IMR-90 (cell line): Measurements from ENCODE around the gene HDAC9. TPM values are rescaled to one million over a fixed set of nuclear protein-coding genes. Genes with fewer than 3 reads are reported as not detected.

Source experiments
- ATAC-seq: fragments of 200-7000 bp; cut with Tn5 transposase; 2 replicates; pipeline ENCODE4 v1.9.1; 2020; ENCODE audit warnings: low read depth, mild to moderate bottlenecking, moderate library complexity
- BruUV-seq: library from RNA; stranded (reverse); fragments of 400-500 nt; replicated peaks from 2 replicates; lab custom pipeline; 2021; lab: Mats Ljungman, UMichigan
- CTCF ChIA-PET: fragments of 300-600 bp; formaldehyde crosslinking; extraction: SDS; loops from one replicate; lab custom pipeline; 2021; ENCODE audit warnings: antibody characterized with exemption; lab: Yijun Ruan, JAX
- POLR2A ChIA-PET: fragments of 300-600 bp; sonication (Branson Sonifier 250); formaldehyde crosslinking; loops from one replicate; lab custom pipeline; 2022; ENCODE audit warnings: antibody characterized with exemption; ENCODE audit not compliant: unreplicated experiment; lab: Charles Lee
- DNase-seq: peaks from one replicate; pipeline ENCODE4 v3.0.0; 2013
- H2AFZ ChIP-seq: replicated peaks from 2 replicates; pipeline ENCODE3; 2013; ENCODE audit warnings: low read length, mild to moderate bottlenecking; ENCODE audit not compliant: poor library complexity
- H2AK5ac ChIP-seq: 2 replicates; pipeline ENCODE4 v1.6.1; 2013; ENCODE audit warnings: low read depth, low read length, inconsistent platforms
- H2AK9ac ChIP-seq: replicated peaks from 2 replicates; pipeline ENCODE3; 2013; ENCODE audit warnings: mild to moderate bottlenecking, low read depth, low read length, moderate library complexity; ENCODE audit not compliant: poor library complexity
- H2BK120ac ChIP-seq: 2 replicates; pipeline ENCODE4 v1.6.1; 2013; ENCODE audit warnings: low read depth, low read length, inconsistent platforms
- H2BK15ac ChIP-seq: 3 replicates; pipeline ENCODE4 v1.6.1; 2013; ENCODE audit warnings: low read depth, low read length, inconsistent platforms
- H2BK20ac ChIP-seq: 2 replicates; pipeline ENCODE4 v1.6.1; 2013; ENCODE audit warnings: low read depth, mild to moderate bottlenecking, inconsistent platforms, low read length, moderate library complexity
- H2BK5ac ChIP-seq: 2 replicates; pipeline ENCODE4 v1.6.1; 2013; ENCODE audit warnings: mild to moderate bottlenecking, low read depth, low read length, inconsistent platforms; ENCODE audit not compliant: poor library complexity, severe bottlenecking
- H3K14ac ChIP-seq: replicated peaks from 2 replicates; pipeline ENCODE4 v1.6.1; 2013; ENCODE audit warnings: low read depth, low read length, inconsistent platforms
- H3K18ac ChIP-seq: 2 replicates; pipeline ENCODE4 v1.6.1; 2013; ENCODE audit warnings: low read depth, low read length, control low read depth
- H3K23ac ChIP-seq: 2 replicates; pipeline ENCODE4 v1.6.1; 2013; ENCODE audit warnings: low read depth, low read length, inconsistent platforms
- H3K27ac ChIP-seq: 2 replicates; pipeline ENCODE4 v1.5.1; 2013; ENCODE audit warnings: mild to moderate bottlenecking, control low read depth, low read length; ENCODE audit not compliant: insufficient read depth
- H3K27me3 ChIP-seq: 2 replicates; pipeline ENCODE4 v1.6.1; 2013; ENCODE audit warnings: low read length; ENCODE audit not compliant: control insufficient read depth, insufficient read depth
- H3K36me3 ChIP-seq: 2 replicates; pipeline ENCODE4 v1.6.1; 2013; ENCODE audit warnings: low read length, mixed read lengths; ENCODE audit not compliant: control insufficient read depth, insufficient read depth
- H3K4ac ChIP-seq: 2 replicates; pipeline ENCODE4 v1.6.1; 2013; ENCODE audit warnings: low read depth, low read length, inconsistent platforms
- H3K4me1 ChIP-seq: 2 replicates; pipeline ENCODE4 v1.6.1; 2013; ENCODE audit warnings: low read length, mixed read lengths; ENCODE audit not compliant: control insufficient read depth, insufficient read depth
- H3K4me2 ChIP-seq: 2 replicates; pipeline ENCODE4 v1.6.1; 2013; ENCODE audit warnings: low read depth, mild to moderate bottlenecking, control low read depth, low read length, moderate library complexity
- H3K4me3 ChIP-seq: 2 replicates; pipeline ENCODE4 v1.5.1; 2013; ENCODE audit warnings: low read depth, mild to moderate bottlenecking, control low read depth, low read length, moderate library complexity; ENCODE audit not compliant: insufficient read depth
- H3K56ac ChIP-seq: 2 replicates; pipeline ENCODE4 v1.6.1; 2013; ENCODE audit warnings: low read length, inconsistent platforms; ENCODE audit not compliant: insufficient read depth; ENCODE audit errors: extremely low read depth
- H3K79me1 ChIP-seq, 2 experiments: 2 replicates each; pipeline ENCODE4 v1.6.1; 2013; ENCODE audit warnings: low read length in 2 of 2, inconsistent platforms in 1 of 2, low read depth in 1 of 2
- H3K9ac ChIP-seq: 2 replicates; pipeline ENCODE4 v1.6.1; 2013; ENCODE audit warnings: low read depth, low read length, control low read depth
- H3K9me1 ChIP-seq: 2 replicates; pipeline ENCODE4 v1.6.1; 2013; ENCODE audit warnings: low read length, inconsistent platforms; ENCODE audit not compliant: insufficient read depth
- H3K9me3 ChIP-seq: 2 replicates; pipeline ENCODE4 v1.6.1; 2013; ENCODE audit warnings: low read length; ENCODE audit not compliant: control insufficient read depth, insufficient read depth
- H4K20me1 ChIP-seq: 2 replicates; pipeline ENCODE4 v1.6.1; 2013; ENCODE audit warnings: low read length, inconsistent platforms; ENCODE audit not compliant: insufficient read depth
- H4K5ac ChIP-seq: 2 replicates; pipeline ENCODE4 v1.6.1; 2013; ENCODE audit warnings: mild to moderate bottlenecking, low read depth, low read length, control low read depth
- H4K8ac ChIP-seq, 2 experiments: 2 replicates each; pipeline ENCODE4 v1.6.1; 2013; ENCODE audit warnings: low read depth in 2 of 2, low read length in 2 of 2, control low read depth in 1 of 2, inconsistent platforms in 1 of 2
- H4K91ac ChIP-seq: 2 replicates; pipeline ENCODE4 v1.6.1; 2013; ENCODE audit warnings: low read depth, low read length, inconsistent platforms; ENCODE audit not compliant: insufficient read depth
- BHLHE40 ChIP-seq: fragments of 150-350 bp; IDR thresholded peaks from 2 replicates; pipeline ENCODE4 v1.6.1; 2016; ENCODE audit warnings: mild to moderate bottlenecking, low read depth, low read length
- CEBPB ChIP-seq: IDR thresholded peaks from 2 replicates; pipeline ENCODE4 v1.6.1; 2012; ENCODE audit warnings: low read depth, low read length, improper control_type of control experiment
- CHD1 ChIP-seq: IDR thresholded peaks from 2 replicates; pipeline ENCODE4 v1.6.1; 2012; ENCODE audit warnings: low read depth, low read length, improper control_type of control experiment
- FOS ChIP-seq: fragments of 150-350 bp; IDR thresholded peaks from 2 replicates; pipeline ENCODE4 v1.6.1; 2016; ENCODE audit warnings: low read depth, low read length
- MAFK ChIP-seq: IDR thresholded peaks from 2 replicates; pipeline ENCODE4 v1.6.1; 2012; ENCODE audit warnings: low read depth, low read length, improper control_type of control experiment
- MAZ ChIP-seq: IDR thresholded peaks from 2 replicates; pipeline ENCODE4 v1.6.1; 2012; ENCODE audit warnings: low read depth, mild to moderate bottlenecking, low read length, improper control_type of control experiment, moderate library complexity, borderline replicate concordance
- MXI1 ChIP-seq: IDR thresholded peaks from 2 replicates; pipeline ENCODE4 v1.6.1; 2012; ENCODE audit warnings: low read depth, mild to moderate bottlenecking, low read length, moderate library complexity, borderline replicate concordance
- NFE2L2 ChIP-seq: fragments of 150-350 bp; IDR thresholded peaks from 2 replicates; pipeline ENCODE4 v1.6.1; 2016; ENCODE audit warnings: low read depth, mild to moderate bottlenecking, low read length
- POLR2A ChIP-seq: IDR thresholded peaks from 2 replicates; pipeline ENCODE4 v1.6.1; 2012; ENCODE audit warnings: mild to moderate bottlenecking, low read depth, low read length
- RAD21 ChIP-seq: IDR thresholded peaks from 2 replicates; pipeline ENCODE4 v1.6.1; 2012; ENCODE audit warnings: low read length, improper control_type of control experiment
- RCOR1 ChIP-seq: IDR thresholded peaks from 2 replicates; pipeline ENCODE4 v1.6.1; 2012; ENCODE audit warnings: mild to moderate bottlenecking, low read length, improper control_type of control experiment; ENCODE audit not compliant: insufficient replicate concordance
- WGBS, 2 experiments: methylation state at CpG; one replicate each; pipeline versions ENCODE4 v1.1.5 to v1.1.7; 2013; ENCODE audit warnings: missing lambda C conversion rate in 2 of 2; ENCODE audit not compliant: insufficient read length in 1 of 2; ENCODE audit errors: extremely low coverage in 2 of 2; 5-methylcytosine and 5-hydroxymethylcytosine counted together
- dilution Hi-C: fragments of 300-500 bp; cut with HindIII; formaldehyde crosslinking; loops from one replicate; pipeline ENCODE4 v1.14.3; 2018; ENCODE audit warnings: low sequenced_read_pairs; ENCODE audit not compliant: unreplicated experiment
- in situ Hi-C: fragments of 300-500 bp; cut with MboI; formaldehyde crosslinking; loops from 3 replicates; pipeline ENCODE4 v1.14.3; 2019; ENCODE audit warnings: low sequenced_read_pairs, inconsistent platforms, mixed read lengths
- intact Hi-C: fragments of 100-400 bp; cut with micrococcal nuclease; formaldehyde crosslinking; loops from 2 replicates; pipeline ENCODE4 v1.10.0; 2022
- polyA plus RNA-seq, 3 experiments: library from polyadenylated mRNA; depleted of rRNA; stranded (reverse); fragments of >200 nt; gene quantifications; 2 replicates each; pipeline ENCODE4 v1.2.3, GENCODE V29; 2012; ENCODE audit warnings: low replicate concordance in 1 of 3
- total RNA-seq: library from RNA; depleted of rRNA; stranded (reverse); fragments of >200 nt; gene quantifications from 2 replicates; pipeline ENCODE4 v1.2.3, GENCODE V29; 2012
- TF ChIP-seq, protein P1 (sequence below): fragments of 150-350 bp; IDR thresholded peaks from 2 replicates; pipeline ENCODE4 v1.6.1; 2017; ENCODE audit warnings: mild to moderate bottlenecking, antibody characterized with exemption, low read length, low read depth
- TF ChIP-seq, protein P2 (sequence below): conservative IDR thresholded peaks from 2 replicates; pipeline ENCODE4 v1.5.1; 2012; ENCODE audit warnings: mild to moderate bottlenecking, low read depth, low read length, improper control_type of control experiment
- TF ChIP-seq, protein P3 (sequence below): fragments of 150-350 bp; IDR thresholded peaks from 2 replicates; pipeline ENCODE4 v1.6.1; 2016; ENCODE audit warnings: low read depth, mild to moderate bottlenecking, low read length, moderate library complexity, borderline replicate concordance

HDAC9 gene
- total and polyA plus RNA-seq, 2 of the 4 experiments (the other 2 are of a cell fraction): 4.3 to 24.7 TPM

DNA sequence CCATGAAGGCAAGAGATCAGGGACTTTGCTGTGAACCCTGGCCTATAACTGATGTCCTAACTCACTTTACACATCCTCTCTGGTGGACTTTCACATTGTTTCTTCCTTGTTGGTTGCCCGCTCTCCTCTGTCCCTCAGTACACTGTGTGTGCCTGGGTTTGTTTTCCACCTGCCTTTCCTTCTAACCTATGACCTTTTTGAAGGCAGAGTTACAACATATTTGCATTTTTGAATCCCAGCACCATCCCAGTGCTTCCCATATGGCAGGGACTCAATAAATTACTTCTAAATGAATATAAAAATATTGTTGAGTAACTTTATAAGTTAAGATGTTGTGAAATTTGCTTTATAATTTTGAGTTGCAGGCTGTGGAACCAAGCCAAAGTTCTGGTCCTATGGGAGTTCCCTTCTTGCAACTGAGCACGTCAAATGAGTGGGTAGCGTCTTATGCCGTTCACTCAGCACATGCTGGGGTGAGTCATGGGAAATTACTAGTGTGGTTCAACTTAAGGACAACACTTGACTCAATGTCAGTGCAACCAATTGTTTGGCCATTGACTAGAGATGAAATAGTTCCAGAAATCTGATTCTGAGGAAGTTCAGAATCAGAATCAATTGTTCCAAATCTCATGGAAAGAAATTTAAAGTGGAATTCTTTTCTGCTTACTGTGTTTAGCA is 370.9 kb downstream of the HDAC9 start:
- ChIA-PET POLR2A (no interaction called here), CTCF (no interaction called here)
- BruUV-seq: no TSS peak
- H4K91ac ChIP-seq: 0 out of 2 replicates have a peak overlapping the region, but pooled peaks have one; percentile 2
- H2BK15ac ChIP-seq: 0 out of 3 replicates have a peak overlapping the region, but pooled peaks have one; percentile 86
- no peaks in the 10 kb centered on the region for H3K36me3 ChIP-seq
- dilution Hi-C loops (no loop called here), intact Hi-C loops (no loop called here), in situ Hi-C loops (no loop called here)
- peak; percentile 100 for ATAC-seq
- no peak overlapping the region for H4K5ac ChIP-seq
- no peak overlapping the region for H3K56ac ChIP-seq
- no peak overlapping the region for H4K8ac ChIP-seq
- no peaks in the 10 kb centered on the region for H3K79me1 ChIP-seq
- H2BK20ac ChIP-seq: 0 out of 2 replicates have a peak overlapping the region, but pooled peaks have one; percentile 14
- H3K27ac ChIP-seq: no peak overlapping the region
- no CpG with 5 or more reads among the region's 4 CpGs for WGBS, 2 experiments
- no peak overlapping the region for H2AFZ ChIP-seq
- H3K4ac ChIP-seq: peak overlapping the region; percentile 42; the same call in 1 of the 2 replicates
- peaks cover 6% of the 10 kb centered on the region; the same call in 1 of the 2 replicates for H3K4me1 ChIP-seq
- H2AK9ac ChIP-seq: no peak overlapping the region
- no peak overlapping the region for H3K23ac ChIP-seq
- 0 out of 2 replicates have a peak overlapping the region, but pooled peaks have one; percentile 83 for H2AK5ac ChIP-seq
- DNase-seq: peak; percentile 100
- H4K20me1 ChIP-seq: no peaks in the 10 kb centered on the region
- no peak overlapping the region for H3K14ac ChIP-seq
- H2BK120ac ChIP-seq: 0 out of 2 replicates have a peak overlapping the region, but pooled peaks have one; percentile 16
- H3K4me3 ChIP-seq: no peak overlapping the region
- H3K18ac ChIP-seq: peak overlapping the region; percentile 22; the same call in 1 of the 2 replicates
- no peak overlapping the region for H3K9ac ChIP-seq
- H3K9me3 ChIP-seq: no peaks in the 10 kb centered on the region
- no peaks in the 10 kb centered on the region for H3K27me3 ChIP-seq
- peaks cover 5% of the 10 kb centered on the region; the same call in 1 of the 2 replicates for H3K9me1 ChIP-seq
- no peak overlapping the region for H3K4me2 ChIP-seq
- H2BK5ac ChIP-seq: peak overlapping the region; percentile 74
- TF ChIP-seq RCOR1 (no peak), BHLHE40 (peak; percentile 96), CEBPB (peak; percentile 93), RAD21 (no peak; the same call in 1 of the 2 replicates), CHD1 (no peak), FOS (peak; percentile 97), MAZ (no peak), MXI1 (0 out of 2 replicates have a peak, but pooled peaks have one; percentile 32), POLR2A (no peak), NFE2L2 (peak; percentile 42; the same call in 1 of the 2 replicates), MAFK (0 out of 2 replicates have a peak, but pooled peaks have one; percentile 35)
- TF ChIP-seq, protein P1, sequence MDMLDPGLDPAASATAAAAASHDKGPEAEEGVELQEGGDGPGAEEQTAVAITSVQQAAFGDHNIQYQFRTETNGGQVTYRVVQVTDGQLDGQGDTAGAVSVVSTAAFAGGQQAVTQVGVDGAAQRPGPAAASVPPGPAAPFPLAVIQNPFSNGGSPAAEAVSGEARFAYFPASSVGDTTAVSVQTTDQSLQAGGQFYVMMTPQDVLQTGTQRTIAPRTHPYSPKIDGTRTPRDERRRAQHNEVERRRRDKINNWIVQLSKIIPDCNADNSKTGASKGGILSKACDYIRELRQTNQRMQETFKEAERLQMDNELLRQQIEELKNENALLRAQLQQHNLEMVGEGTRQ: peak; percentile 58
- TF ChIP-seq, protein P2, sequence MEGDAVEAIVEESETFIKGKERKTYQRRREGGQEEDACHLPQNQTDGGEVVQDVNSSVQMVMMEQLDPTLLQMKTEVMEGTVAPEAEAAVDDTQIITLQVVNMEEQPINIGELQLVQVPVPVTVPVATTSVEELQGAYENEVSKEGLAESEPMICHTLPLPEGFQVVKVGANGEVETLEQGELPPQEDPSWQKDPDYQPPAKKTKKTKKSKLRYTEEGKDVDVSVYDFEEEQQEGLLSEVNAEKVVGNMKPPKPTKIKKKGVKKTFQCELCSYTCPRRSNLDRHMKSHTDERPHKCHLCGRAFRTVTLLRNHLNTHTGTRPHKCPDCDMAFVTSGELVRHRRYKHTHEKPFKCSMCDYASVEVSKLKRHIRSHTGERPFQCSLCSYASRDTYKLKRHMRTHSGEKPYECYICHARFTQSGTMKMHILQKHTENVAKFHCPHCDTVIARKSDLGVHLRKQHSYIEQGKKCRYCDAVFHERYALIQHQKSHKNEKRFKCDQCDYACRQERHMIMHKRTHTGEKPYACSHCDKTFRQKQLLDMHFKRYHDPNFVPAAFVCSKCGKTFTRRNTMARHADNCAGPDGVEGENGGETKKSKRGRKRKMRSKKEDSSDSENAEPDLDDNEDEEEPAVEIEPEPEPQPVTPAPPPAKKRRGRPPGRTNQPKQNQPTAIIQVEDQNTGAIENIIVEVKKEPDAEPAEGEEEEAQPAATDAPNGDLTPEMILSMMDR: no peak
- TF ChIP-seq, protein P3, sequence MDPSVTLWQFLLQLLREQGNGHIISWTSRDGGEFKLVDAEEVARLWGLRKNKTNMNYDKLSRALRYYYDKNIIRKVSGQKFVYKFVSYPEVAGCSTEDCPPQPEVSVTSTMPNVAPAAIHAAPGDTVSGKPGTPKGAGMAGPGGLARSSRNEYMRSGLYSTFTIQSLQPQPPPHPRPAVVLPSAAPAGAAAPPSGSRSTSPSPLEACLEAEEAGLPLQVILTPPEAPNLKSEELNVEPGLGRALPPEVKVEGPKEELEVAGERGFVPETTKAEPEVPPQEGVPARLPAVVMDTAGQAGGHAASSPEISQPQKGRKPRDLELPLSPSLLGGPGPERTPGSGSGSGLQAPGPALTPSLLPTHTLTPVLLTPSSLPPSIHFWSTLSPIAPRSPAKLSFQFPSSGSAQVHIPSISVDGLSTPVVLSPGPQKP: no peak
